AML-193 (cell line): ENCODE measurements around the gene DYNC1H1.

Experiments
- DNase-seq, 2 experiments: peaks; one replicate each; lab custom pipeline; 2025; lab: John Stamatoyannopoulos, UW

The DYNC1H1 gene

DNA sequence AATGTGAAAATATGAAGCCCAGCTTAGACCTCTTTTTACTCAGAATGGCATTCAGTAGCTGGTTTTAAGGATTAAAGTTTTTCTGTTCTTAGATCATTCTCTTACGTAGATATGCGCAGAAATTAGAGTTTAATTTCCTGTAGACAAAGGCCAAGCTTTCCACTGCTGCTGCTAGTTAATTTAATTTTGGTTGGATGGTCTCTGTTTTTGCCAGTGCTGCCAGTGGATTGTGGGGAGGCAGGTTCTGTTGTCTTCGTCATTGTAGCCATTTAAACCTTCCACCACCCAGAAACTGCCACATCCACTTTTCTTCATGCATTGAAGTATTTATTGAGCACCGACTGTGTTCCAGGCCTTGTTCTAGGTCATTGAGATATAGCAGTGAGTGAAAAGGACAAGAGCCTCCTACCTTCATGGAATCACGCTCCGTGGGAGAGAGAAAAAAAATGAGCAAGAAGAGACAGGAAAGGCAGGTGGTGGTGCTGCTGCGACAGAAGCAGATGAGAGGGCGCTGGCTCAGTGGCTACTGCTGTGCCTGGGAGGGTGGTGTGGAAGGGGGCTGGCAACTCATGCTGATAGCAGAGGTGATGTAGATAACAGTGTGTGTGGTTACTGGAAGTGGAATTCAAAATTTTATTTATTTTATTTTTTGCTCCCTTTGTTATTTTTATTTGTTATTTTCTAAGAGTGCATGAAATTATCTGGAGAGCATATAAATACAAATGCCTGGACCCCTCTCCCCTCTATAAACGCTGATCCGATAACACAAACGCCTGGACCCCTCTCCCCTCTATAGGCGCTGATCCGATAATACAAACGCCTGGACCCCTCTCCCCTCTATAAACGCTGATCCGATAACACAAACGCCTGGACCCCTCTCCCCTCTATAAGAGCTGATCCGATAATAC is 33.3 kb downstream of the DYNC1H1 start:
- no peak for DNase-seq

DNA sequence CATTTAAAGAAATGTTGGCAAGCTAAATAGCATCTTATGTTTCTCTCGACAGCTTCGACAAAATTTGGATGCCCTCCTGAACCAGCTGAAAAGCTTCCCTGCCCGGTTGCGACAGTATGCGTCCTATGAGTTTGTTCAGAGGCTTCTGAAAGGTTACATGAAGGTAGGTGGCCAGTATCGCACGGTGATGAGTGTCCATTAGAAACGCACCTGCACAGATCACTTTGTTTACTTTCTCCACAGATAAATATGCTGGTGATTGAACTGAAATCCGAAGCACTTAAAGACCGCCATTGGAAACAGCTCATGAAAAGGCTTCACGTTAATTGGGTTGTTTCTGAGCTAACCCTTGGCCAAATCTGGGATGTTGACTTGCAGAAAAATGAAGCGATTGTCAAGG is 36.5 kb downstream of the DYNC1H1 start:
- no peak for DNase-seq

DNA sequence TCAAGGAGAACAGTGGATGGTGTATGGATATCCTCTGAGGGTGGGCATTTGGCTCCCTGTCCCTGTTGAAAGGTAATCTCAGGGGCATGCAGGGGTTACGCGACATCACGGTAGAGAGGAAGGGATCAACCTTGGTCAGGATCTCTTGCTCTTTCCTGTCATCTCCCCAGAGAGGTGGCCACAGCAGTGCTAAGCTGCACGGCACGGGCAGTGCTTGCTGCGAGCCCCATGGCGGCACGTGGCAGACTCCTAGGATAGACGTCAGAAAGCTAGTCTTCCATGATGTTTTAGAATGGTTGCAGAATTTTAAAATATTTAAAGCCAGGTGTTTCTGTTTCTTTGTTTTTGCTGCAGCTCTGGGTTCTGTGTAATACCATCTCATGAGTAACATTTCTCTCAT is 41.0 kb downstream of the DYNC1H1 start:
- DNase-seq = no peak

DNA sequence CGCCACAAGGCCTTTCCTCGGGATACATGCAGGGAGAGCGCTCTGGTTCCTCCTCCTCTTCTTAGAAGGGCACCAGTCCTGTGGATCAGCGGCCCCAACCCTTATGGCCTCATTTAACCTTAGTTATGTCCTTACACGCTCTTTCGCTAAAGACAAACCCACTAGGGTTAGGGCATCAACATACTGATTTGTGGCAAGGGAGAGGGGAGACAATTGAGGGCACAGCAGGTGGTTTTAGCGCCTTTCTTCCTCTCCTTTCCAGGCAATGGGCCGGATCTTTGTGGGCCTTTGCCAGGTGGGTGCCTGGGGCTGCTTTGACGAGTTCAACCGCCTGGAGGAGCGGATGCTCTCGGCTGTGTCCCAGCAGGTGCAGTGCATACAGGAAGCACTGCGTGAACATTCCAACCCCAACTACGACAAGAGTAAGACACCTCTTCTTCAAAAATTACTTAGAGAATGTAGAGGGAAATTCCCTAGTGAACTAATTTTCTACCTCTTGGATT is 43.6 kb downstream of the DYNC1H1 start:
- DNase-seq = no peak

DNA sequence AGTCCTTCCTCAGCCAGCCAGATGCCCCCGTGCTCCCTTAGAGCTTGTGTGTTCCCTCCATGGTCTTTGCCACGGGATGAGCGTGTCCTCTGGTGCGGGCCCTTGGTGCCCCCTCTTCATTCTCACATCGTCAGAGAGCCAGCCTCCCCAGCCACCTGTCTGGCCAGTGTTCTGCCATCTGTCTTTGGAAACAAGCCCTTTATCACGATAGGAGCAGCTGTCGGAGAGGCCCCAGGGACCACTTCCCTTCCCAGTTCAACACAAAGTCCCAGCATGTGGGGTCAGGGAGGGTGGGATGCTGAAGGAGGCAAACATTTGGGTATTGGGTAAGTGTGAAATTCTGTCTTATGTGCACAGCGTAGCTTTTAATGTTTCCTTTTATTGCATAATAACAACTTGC is 44.5 kb downstream of the DYNC1H1 start:
- no peak for DNase-seq

DNA sequence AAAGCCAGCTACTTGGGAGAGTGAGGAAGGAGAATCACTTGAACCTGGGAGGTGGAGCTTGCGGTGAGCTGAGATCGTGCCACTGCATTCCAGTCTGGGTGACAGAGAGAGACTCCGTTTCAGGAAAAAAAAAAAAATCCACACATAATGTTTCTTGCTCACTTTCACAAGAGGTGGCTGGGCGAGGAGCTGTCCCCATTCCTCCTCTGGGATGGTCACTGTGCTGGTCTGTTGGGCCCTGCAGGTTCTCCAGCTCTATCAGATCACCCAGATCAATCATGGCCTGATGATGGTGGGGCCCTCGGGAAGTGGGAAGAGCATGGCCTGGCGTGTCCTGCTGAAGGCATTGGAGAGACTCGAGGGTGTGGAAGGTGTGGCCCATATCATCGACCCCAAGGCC is 47.3 kb downstream of the DYNC1H1 start:
- DNase-seq = no peak

DNA sequence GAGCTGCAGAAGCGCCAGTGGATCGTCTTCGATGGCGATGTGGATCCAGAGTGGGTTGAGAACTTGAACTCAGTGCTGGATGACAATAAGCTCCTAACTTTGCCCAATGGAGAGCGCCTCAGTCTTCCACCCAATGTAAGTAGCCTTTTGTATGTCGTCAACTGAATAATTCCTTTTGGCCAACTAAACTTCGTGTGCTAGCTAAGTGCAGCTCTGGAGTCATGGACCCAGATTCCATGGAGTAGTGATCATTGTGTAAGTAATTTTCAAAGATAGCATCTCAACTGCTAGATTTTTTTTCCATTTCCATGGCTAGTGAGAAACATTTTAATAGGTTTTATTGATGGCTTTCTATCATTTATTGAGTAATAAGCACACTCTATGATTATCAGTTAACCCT is 48.0 kb downstream of the DYNC1H1 start:
- no peak for DNase-seq

DNA sequence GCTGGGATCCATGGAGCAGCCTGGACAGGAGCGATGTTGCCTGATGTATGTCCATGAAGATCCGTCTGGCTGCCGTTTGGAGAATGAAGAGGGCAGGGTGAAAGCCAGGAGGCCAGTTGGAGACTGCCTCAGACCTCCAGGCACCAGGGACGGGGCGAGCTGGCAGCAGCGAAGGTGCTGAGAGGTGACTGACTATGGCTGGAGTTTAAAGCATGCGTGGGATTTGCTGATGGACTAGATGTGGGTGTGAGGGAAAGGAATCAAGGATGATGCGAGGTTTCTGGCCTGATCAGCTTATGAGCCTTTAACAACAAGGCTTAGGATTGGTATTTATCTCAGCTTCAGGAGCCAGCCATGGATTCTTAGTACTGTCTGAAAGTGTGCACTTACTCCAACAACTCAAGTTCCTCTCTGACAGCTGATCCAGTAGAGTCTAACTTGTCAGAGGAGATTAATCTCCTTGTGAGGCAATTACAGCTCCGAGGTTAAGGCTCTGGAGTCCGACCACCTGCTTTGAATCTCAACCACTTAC is 49.4 kb downstream of the DYNC1H1 start:
- no peak for DNase-seq

DNA sequence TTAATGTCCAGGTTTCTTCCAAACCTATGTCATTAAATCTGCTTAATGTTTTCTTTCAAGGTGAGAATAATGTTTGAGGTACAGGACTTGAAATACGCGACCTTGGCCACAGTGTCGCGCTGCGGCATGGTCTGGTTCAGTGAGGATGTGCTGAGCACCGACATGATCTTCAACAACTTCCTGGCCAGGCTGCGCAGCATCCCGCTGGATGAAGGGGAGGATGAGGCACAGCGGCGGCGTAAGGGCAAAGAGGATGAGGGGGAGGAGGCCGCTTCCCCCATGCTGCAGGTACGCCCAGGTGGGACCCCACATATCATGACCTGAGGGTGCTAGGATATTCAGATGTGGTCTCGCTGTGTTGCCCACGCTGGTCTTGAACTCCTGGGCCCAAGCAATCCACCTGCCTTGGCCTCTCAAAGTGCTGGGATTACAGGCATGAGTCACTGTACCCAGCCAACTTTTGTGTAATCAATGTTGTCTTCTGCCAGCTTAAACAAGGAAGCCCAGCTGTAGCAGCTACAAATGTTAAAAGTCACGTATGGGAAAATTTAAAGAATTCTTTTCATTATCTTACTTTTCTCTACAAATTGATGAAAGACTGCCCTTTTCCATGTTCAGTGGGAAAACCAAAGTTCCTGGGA is 50.8 kb downstream of the DYNC1H1 start:
- no peak for DNase-seq

DNA sequence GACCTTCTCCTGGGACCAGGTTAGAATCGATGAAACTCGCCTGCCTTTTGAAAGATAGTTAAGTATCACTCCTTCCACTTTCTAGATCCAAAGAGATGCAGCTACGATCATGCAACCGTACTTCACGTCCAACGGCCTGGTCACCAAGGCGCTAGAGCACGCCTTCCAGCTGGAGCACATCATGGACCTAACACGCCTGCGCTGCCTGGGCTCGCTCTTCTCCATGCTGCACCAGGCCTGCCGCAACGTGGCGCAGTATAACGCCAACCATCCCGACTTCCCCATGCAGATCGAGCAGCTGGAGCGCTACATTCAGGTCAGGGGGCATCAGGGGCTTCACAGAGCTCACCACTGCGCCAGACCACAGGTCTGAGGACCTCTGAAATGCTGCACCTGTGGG is 51.4 kb downstream of the DYNC1H1 start:
- DNase-seq = no peak

DNA sequence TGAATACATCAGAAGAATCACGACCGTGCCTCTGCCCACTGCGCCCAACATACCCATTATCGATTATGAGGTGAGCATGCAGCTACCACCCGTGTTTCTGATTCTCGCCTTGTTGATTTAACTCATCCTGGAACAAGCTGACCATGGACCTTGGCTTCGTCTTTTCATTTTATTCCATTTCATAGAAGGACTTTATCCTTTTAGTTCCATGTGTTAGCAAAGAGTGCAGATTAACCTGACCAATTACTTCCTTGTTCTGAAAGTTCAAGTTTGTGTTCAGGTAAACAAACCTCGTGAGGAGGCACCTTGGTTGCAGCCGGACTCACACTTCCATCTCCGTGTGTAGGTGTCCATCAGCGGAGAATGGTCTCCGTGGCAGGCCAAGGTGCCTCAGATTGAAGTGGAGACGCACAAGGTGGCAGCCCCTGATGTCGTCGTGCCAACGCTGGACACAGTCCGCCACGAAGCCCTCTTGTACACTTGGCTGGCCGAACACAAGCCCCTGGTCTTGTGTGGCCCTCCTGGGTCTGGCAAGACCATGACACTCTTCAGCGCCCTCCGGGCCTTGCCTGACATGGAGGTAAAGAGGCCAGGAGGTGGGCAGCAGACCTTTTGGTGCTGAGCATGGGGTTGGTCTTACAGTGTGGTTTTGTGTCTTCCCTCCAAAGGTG is 52.2 kb downstream of the DYNC1H1 start:
- DNase-seq = no peak

DNA sequence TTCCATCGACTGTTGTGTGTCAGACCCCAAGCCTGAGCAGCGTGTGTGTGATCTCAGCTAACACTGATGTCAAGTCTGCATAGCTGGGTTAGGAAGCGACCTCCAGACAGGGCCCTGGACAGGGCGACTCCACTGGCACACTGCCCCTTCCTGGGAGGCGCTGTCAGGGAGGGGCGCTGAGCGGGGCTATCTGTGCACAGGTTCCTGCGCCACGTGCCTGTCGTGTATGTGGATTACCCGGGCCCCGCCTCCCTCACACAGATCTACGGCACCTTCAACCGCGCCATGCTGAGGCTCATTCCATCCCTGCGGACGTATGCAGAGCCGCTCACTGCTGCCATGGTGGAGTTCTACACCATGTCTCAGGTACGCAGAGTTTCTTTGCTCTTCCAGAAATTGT is 53.9 kb downstream of the DYNC1H1 start:
- no peak for DNase-seq

DNA sequence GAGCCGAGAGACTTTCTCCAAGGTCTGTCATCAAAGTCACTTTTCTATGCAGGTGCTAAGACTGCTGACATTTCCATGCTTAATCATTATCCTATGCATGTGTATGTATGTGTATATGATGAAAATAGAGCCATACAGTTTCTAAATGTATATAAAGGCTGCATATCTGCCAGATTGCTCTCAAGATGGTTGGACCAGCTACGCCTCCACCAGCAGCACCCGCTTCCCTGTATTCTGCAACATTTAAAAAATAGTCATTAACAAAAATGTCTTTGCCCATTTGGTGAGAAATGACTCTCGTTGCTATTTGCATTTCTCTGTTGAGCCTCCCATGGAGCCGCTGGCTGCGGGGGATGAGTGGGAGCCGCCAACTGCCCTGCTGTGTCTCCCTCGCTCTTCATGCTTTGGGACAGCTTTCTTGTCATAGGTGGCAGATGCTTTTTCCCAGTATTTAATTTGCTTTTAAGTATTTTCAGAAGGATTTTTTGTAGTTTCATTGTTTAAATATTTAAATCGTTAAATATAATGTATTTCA is 54.7 kb downstream of the DYNC1H1 start:
- no peak for DNase-seq

DNA sequence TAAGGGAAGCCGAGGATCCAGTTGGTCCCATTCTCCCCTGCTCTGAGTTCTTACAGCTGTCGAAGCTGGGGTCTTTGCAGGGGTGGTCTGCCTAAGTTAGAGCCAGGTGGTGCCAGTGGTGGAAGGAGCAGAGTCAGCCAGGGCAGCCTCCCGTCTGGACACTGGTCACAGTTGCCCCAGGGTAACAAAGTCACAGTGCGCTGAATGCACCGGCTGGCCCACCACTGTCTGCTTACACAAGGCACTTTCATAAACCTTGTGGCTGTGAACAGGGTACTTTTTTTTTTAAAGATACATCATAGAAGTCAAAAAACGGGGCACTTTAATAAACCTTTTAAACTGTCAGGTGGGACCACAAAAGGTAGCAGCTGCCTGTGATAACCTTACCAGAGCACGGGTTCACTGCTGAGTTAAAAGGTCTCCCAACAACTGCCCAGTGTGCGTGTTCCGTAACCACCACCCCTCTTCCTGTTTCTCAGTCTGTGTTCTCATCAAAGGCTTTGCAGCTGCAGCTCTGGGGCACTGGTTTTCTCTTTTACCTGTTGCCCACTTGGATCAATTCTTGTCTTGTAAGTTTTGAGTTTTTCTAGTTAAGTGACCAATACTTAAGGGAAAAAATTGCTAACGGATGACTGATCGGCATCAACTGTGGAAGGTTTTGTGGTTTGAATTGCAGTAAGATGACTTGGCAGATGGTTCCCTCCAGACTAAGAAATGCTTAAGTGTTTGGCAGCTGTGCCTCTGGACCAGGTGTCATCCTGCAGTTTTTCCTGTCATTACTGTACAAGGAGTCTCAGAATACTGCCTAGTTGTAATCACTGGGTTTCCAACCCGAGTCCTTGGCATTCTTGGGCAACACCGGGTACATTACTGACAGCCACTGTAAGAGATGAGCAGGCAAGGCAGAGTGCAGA is 55.9 kb downstream of the DYNC1H1 start:
- no peak for DNase-seq

DNA sequence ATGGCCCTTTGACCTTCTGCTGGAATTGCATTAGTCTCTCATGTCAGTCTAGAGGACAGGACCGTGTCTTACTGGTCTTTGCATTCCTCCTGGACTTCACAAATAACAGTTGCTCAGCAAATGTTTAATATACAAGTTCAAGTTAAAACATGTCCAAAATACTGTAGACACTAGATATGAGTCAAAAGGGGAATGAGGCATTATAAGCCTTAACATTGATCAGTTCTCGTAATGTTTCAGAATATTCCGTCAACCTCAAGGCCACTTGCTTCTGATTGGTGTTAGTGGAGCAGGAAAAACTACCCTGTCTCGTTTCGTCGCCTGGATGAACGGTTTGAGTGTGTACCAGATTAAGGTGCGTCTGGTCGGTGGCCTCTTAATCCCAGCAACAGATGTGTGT is 62.6 kb downstream of the DYNC1H1 start:
- DNase-seq = no peak

DNA sequence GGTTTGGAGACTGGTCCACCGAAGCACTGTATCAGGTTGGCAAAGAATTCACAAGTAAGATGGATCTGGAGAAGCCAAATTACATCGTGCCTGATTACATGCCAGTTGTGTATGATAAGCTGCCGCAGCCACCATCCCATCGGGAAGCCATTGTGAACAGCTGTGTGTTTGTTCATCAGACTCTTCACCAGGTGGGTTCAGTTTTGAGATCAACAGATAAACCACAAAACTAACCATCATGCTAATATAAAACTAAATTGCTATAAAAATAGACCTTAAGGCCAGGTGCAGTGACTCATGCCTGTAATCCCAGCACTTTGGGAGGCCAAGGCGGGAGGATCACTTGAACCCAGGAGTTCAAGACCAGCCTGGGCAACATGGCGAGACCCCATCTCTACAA is 63.6 kb downstream of the DYNC1H1 start:
- no peak for DNase-seq

DNA sequence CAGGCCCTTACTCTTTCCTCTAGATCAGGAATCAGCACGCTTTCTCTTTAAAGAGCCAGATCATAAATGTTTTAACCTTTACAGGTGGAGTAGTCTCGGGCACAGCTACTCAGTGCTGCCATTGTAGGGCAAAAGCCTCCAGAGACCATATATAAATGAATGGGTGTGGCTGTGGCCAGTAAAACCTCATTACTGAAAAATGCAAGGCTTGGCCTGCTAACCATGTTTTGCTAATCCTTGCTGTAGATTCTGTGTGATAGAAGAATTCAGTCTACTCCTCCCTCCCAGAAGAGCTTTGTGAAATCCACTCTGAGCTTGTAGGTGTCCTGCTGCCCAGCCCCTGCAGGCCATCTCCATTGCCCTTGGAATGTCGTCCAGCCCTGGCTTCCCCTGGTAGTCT is 64.4 kb downstream of the DYNC1H1 start:
- no peak for DNase-seq

DNA sequence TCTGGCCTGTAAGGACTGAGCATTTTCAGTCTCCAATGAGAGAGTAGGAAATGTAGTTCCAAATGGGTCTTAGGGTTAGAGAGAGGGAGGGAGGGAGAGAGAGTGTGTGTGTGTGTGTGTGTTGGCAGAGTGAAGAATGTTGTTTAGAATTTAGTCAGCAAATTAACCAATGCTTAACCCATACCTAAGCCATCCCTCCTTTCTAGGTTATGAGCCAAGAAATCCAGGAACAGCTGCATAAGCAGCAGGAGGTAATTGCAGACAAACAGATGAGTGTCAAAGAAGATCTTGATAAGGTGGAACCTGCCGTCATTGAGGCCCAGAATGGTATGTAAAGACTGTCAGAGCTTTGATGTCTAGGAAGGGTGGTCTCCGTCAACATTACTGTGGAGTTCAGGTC is 65.6 kb downstream of the DYNC1H1 start:
- DNase-seq = no peak

DNA sequence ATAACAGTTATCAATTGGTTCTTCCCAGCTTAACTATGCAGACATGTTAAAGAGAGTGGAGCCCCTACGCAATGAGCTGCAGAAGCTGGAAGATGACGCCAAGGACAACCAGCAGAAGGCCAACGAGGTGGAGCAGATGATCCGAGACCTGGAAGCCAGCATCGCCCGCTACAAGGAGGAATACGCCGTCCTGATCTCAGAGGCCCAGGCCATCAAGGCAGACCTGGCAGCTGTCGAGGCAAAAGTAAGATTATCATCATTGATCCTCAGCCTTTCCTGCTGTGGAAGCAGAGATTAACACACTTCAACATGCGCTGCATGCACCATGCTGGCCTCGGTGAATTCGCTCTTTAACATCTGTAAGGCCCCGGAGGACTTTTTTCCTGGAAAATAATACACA is 68.9 kb downstream of the DYNC1H1 start:
- DNase-seq = no peak

DNA sequence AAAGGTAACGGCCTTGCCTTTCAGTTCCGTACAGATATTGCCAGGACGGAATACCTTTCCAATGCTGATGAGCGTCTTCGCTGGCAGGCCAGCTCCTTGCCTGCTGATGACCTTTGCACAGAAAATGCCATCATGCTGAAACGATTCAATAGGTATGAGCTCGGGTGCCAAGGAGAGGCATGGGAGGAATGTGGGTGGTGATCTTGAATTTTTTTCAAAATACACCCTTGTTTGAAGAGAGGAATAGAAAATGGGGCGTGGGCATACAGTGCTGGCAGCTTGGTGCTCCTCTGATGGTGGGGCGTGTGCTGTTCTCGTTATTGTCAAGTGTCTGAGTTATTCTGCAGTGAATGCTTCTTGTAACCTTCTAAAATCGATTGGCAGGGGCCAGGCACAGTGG is 69.9 kb downstream of the DYNC1H1 start:
- no peak for DNase-seq

DNA sequence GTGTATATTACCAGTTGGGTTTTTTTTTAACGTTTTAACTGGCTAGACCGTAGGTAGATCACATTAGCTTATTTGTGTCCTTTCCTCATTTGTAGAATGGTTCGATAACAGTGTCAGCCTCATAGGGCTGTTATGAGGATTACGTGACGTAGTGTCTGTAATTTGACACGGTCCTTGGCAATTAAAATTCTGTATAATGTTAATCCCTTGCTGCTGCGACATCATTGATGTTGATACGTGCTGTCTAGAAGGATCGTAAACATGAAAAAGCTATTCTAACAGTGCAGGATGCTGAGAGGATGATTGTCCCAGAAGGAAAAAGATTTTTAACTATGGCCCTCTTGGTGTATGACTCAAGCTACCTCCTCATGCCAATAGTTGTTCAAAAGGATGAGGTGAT is 71.5 kb downstream of the DYNC1H1 start:
- DNase-seq = no peak
